AG04449 (cell line): ENCODE measurements around the gene SPIRE1.

ENCODE experiments used
- CTCF ChIA-PET: fragments of 350-600 bp; formaldehyde crosslinking; extraction: SDS; loops from one replicate; lab custom pipeline; 2021; ENCODE audit warnings: antibody characterized with exemption; lab: Yijun Ruan, JAX
- POLR2A ChIA-PET: fragments of 400-600, 350-600 bp; formaldehyde crosslinking; extraction: SDS; loops from one replicate; lab custom pipeline; 2020; ENCODE audit warnings: antibody characterized with exemption, inconsistent platforms; lab: Yijun Ruan, JAX
- DNase-seq: peaks from one replicate; pipeline ENCODE4 v3.0.0-alpha.2; 2010; ENCODE audit warnings: low read depth, low spot score
- H3K4me3 ChIP-seq: 2 replicates; pipeline ENCODE4 v1.5.1; 2011; ENCODE audit warnings: low read depth, mild to moderate bottlenecking, control low read depth, low read length
- TF ChIP-seq, protein P1 (sequence below): IDR thresholded peaks from one replicate; pipeline ENCODE4 v1.5.1; 2011; ENCODE audit warnings: mild to moderate bottlenecking, moderate library complexity, low read length, control low read depth, inconsistent platforms; ENCODE audit not compliant: insufficient read depth; ENCODE audit errors: missing control alignments

Gene SPIRE1

DNA sequence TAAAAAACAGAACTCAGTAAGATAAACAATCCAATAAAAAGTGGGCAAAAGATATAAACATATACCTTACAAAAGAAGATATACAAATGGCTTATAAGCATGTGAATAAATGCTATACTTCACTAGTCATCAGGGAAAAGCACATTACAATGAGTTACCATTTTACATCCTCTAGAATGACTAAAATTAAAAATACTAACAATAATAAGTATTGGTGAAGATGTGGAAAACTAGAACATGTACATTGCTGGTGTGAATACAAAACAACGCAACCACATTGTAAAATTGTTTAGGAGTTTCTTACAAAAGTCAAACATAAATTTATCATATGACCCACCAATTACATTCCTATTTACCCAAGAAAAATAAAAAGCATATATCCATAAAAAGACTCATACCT, 80.1 kb downstream of the SPIRE1 start:
- TF ChIP-seq, protein P1, sequence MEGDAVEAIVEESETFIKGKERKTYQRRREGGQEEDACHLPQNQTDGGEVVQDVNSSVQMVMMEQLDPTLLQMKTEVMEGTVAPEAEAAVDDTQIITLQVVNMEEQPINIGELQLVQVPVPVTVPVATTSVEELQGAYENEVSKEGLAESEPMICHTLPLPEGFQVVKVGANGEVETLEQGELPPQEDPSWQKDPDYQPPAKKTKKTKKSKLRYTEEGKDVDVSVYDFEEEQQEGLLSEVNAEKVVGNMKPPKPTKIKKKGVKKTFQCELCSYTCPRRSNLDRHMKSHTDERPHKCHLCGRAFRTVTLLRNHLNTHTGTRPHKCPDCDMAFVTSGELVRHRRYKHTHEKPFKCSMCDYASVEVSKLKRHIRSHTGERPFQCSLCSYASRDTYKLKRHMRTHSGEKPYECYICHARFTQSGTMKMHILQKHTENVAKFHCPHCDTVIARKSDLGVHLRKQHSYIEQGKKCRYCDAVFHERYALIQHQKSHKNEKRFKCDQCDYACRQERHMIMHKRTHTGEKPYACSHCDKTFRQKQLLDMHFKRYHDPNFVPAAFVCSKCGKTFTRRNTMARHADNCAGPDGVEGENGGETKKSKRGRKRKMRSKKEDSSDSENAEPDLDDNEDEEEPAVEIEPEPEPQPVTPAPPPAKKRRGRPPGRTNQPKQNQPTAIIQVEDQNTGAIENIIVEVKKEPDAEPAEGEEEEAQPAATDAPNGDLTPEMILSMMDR, result no peak
- DNase-seq, result no peak
- CTCF ChIA-PET, result no interaction called here
- no peak overlapping the region for H3K4me3 ChIP-seq
- POLR2A ChIA-PET, result no interaction called here

DNA sequence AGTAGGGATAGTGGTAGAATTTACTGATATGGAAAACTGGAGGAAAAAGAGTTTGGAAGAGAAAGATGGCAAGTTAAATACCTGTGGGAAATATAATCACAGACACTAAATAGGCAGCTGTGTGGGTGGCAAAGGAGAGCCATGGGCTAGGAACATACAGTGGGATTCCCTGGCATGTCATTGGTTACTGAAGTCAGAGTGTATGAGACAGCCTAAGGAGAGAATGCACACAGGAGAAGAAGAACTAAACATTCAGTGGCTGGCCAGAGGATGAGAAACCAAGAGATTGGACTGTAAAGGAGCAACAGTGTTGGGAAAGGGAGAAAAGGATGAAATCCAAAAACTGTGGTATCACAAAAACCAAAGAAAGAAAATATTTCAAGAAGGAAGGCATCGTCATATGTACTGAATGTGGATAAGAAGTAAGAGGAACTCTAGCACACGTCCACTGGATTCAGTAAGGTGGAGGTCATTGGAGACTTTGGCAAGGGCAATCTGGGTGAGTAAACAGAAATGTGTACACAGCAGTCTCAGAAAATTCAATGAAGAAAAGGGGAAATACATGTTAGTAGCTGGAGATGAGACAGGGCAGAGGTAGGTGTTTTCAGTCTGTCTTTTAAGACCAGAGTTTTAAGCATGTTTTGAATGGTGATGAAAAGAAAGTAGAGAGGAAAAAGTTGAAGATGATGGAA, 83.3 kb downstream of the SPIRE1 start:
- no peak overlapping the region for H3K4me3 ChIP-seq
- DNase-seq, result no peak
- ChIA-PET POLR2A (no interaction called here), CTCF (interaction anchor here (1.4 kb wide), 1 partner anchor 14 kb away, joined by 3 read pairs; no protein-coding TSS in a partner anchor)
- TF ChIP-seq, protein P1, result no peak

DNA sequence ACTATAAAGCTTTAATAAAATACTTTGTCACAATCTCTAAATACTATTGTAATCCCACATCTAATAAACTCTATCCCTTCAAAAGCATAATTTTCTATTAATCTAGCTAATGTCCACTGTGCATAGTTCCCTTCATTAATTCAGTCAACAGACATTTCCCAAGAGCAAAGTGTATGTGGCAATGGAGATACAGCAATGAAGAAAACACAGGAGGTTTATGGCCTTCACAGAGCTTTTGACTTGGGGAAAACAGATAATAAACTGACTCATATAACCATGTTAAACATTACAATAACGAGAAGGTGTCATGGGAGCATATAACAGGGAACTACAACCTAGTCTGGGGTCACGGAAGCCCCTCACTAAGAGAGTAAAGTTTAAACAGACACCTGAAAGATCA, 86.3 kb downstream of the SPIRE1 start:
- ChIA-PET CTCF (no interaction called here), POLR2A (interaction anchor here (0.6 kb wide), 1 partner anchor 177 kb away, joined by 3 read pairs; no protein-coding TSS in a partner anchor)

DNA sequence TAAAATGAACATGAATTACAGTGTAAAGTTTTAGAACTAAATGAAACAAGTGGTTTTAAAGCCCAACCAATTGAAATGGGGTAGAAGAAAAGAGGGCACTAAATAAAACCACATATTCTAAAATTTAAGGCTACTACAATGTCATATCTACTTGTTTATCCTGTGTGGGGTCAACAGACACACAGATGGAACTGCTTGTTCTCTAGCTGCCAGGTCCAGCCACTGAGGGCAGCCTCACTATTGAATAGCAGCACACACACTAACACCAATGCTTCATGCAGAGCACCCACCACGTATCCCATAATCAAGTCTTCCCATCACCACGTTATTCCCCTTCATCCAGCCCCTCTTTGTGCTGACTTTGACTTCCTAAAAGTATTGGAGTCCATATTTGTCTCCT, 88.1 kb downstream of the SPIRE1 start:
- POLR2A ChIA-PET, result no interaction called here
- no peak overlapping the region for H3K4me3 ChIP-seq
- TF ChIP-seq, protein P1, result no peak
- CTCF ChIA-PET, result no interaction called here
- DNase-seq, result no peak

More for the DNA sequence above, 86.3 kb downstream of the SPIRE1 start:
- TF ChIP-seq, protein P1, result no peak
- no peak for DNase-seq
- no peak overlapping the region for H3K4me3 ChIP-seq

DNA sequence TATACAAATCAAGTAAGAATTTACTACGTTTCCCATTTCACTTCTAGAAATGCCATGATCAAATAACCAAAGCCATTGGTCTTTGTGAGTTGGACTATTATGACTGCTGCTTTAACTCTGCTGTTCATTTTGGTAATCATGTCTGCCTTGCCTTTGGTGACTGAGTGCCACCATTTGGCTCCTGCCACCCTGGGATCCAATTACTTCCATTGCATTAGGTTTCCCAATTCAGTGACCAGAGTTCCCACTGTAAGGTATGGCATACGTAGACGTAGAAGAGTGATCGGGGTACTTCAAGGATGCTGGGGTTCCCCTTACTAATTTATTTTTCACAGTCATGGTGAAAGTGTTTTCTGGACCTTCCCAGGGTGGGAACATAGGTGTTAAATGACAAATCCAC, 90.1 kb downstream of the SPIRE1 start:
- no peak overlapping the region for H3K4me3 ChIP-seq
- no peak for DNase-seq
- TF ChIP-seq, protein P1, result no peak
- ChIA-PET POLR2A (no interaction called here), CTCF (no interaction called here)

DNA sequence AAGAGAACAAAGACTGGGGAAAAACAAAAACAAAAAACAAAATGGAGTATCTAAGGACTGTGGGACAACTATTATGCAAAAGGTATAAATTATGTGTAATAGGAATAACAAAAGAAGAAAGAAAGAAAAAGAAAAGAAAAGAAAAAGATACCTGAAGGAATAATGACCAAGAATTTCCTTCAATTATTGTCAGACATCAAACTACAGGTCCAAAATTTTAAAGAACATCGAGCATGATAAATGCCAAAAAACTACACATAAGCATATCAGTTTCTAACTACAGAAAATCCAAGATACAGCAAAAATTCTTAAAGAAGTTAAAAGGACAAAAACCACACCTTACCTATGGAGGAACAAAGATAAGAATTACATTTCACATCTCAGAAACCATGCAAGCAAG, 93.0 kb downstream of the SPIRE1 start:
- DNase-seq, result no peak
- TF ChIP-seq, protein P1, result no peak
- no peak overlapping the region for H3K4me3 ChIP-seq
- CTCF ChIA-PET, result no interaction called here
- POLR2A ChIA-PET, result no interaction called here
